GM12801 (cell line): ENCODE measurements around the gene SREBF1.

Source experiments
- TF ChIP-seq, protein P1 (sequence below): IDR thresholded peaks from one replicate; pipeline ENCODE4 v1.5.1; 2011; ENCODE audit warnings: control low read depth; ENCODE audit not compliant: insufficient read length; ENCODE audit errors: extremely low read depth

Gene SREBF1

GRCh38 chr17:17819561-17819995 is 17.2 kb downstream of the SREBF1 start:
- TF ChIP-seq, protein P1, sequence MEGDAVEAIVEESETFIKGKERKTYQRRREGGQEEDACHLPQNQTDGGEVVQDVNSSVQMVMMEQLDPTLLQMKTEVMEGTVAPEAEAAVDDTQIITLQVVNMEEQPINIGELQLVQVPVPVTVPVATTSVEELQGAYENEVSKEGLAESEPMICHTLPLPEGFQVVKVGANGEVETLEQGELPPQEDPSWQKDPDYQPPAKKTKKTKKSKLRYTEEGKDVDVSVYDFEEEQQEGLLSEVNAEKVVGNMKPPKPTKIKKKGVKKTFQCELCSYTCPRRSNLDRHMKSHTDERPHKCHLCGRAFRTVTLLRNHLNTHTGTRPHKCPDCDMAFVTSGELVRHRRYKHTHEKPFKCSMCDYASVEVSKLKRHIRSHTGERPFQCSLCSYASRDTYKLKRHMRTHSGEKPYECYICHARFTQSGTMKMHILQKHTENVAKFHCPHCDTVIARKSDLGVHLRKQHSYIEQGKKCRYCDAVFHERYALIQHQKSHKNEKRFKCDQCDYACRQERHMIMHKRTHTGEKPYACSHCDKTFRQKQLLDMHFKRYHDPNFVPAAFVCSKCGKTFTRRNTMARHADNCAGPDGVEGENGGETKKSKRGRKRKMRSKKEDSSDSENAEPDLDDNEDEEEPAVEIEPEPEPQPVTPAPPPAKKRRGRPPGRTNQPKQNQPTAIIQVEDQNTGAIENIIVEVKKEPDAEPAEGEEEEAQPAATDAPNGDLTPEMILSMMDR, result no peak

GRCh38 chr17:17819111-17819510 is 17.7 kb downstream of the SREBF1 start:
- TF ChIP-seq, protein P1, result no peak

DNA sequence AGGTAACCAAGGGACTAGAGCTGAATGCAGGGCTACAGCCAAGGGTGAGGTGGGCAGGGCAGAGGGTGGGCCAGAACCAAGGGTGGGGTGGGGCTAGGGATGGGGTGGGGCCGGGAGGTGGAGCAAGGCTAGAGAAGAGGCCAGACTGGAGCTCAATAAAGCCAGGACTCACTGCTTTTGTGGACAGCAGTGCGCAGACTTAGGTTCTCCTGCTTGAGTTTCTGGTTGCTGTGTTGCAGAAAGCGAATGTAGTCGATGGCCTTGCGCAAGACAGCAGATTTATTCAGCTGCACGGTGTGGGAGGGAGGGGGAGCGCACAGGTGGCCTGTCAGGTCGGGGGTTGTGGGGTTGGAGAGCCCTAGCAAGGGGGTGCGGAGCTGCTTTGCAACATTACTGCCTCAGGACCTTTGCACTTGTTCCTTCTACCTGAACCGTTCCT is 18.7 kb downstream of the SREBF1 start:
- TF ChIP-seq, protein P1, result no peak

GRCh38 chr17:17817552-17817947 is 19.2 kb downstream of the SREBF1 start:
- TF ChIP-seq, protein P1, result no peak

- TF ChIP-seq, protein P1, result no peak
Observed at GRCh38 chr17:17816831-17817551, 19.8 kb downstream of the SREBF1 start.

DNA sequence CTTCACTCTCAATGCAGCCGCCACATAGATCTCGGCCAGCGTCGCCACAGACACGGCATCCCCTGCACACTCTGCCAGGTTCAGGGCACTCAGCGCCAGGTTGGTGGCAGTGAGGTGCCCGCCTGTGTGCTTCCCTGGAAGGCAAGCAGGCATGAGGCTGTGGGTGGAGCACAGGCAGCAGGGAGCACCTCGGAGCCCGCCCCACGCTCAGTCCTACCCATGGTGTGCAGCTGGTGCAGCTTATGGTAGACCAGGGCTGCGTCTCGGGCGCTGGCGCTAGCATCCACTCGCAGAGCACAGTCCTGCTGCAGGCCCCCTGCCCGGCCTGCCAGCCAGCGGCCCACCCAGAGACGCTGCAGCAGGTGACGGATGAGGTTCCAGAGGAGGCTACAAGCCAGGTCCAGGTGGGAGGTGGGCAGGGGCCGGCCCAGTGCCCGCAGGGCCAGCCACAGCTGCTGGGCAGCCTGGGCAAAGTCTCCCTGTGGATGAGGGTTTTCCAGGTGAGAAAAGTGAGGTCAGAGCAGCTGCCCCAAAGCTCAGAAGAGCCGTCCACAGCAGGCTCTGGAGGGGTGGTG is 20.5 kb downstream of the SREBF1 start:
- TF ChIP-seq, protein P1, result no peak

DNA sequence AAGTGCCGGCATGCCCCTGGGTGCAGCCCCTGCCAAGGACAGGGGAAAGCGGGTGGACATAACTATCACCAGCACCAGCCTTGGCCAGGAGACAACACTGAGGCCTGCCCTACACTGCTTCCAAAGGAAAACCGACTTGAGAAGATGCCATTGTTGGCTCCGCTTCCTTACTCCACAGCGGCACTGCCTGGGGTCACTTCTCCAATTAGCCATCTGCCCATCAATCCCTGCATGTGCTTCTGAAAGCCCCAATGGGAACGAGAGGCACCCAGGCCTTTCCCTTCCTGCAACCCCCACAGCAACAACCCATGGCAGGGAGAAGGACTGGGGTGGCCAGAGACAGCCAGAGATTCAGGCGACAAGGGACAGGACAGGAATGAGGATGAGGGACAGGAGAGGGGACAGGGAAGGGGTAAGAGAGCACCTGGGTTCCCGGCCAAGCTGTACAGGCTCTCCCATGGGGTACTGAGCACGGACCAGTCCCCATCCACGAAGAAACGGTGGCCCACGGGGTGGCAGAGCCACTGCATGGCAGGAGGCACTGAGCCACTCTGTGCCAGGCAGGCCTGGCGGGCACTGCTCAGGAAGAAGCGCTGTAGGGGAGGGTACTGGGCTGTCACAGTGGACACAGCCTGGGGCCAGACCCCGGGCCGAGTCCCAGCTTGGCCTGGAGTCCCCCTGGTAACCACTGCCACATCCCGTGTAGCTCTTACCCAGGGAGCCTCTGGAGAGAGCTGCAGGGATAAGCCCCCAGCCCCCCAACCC is 21.2 kb downstream of the SREBF1 start:
- TF ChIP-seq, protein P1, result no peak
